ENCODE results near the gene TCF12.
A peak's percentile ranks its signal among the peaks of the same experiment; 100 is the strongest.

The TCF12 gene

GRCh38 chr15:57234156-57234555 lies 315.7 kb downstream of the TCF12 start:
- no peaks in the 10 kb centered on the region for H3K27me3 ChIP-seq (ENCODE audit: control insufficient read depth, insufficient read depth, low read length)
- no peaks in the 10 kb centered on the region for H3K9me3 ChIP-seq (ENCODE audit: control insufficient read depth, low read depth, low read length)
- H3K27ac ChIP-seq (ENCODE audit: low read length), result no peak overlapping the region
- peaks cover 33% of the 10 kb centered on the region for H3K36me3 ChIP-seq (ENCODE audit: control insufficient read depth, low read depth, low read length)
- H3K4me1 ChIP-seq (ENCODE audit: control insufficient read depth, low read depth, low read length), result peaks cover 32% of the 10 kb centered on the region
- no peak overlapping the region for H3K4me3 ChIP-seq (ENCODE audit: low read length)
- no peak overlapping the region for H3K9ac ChIP-seq (ENCODE audit: low read length)

GRCh38 chr15:57235186-57235585 lies 316.7 kb downstream of the TCF12 start:
- Histone ChIP-seq H3K4me3 (ENCODE audit: low read length) (no peak overlapping the region), H3K4me1 (ENCODE audit: control insufficient read depth, low read depth, low read length) (peaks cover 32% of the 10 kb centered on the region), H3K36me3 (ENCODE audit: control insufficient read depth, low read depth, low read length) (peaks cover 38% of the 10 kb centered on the region)

GRCh38 chr15:57235873-57236272 lies 317.4 kb downstream of the TCF12 start:
- Histone ChIP-seq H3K4me3 (ENCODE audit: low read length) (no peak overlapping the region), H3K9ac (ENCODE audit: low read length) (peak overlapping the region; percentile 29), H3K4me1 (ENCODE audit: control insufficient read depth, low read depth, low read length) (peaks cover 32% of the 10 kb centered on the region), H3K27me3 (ENCODE audit: control insufficient read depth, insufficient read depth, low read length) (no peaks in the 10 kb centered on the region), H3K36me3 (ENCODE audit: control insufficient read depth, low read depth, low read length) (peaks cover 40% of the 10 kb centered on the region), H3K9me3 (ENCODE audit: control insufficient read depth, low read depth, low read length) (no peaks in the 10 kb centered on the region), H3K27ac (ENCODE audit: low read length) (peak overlapping the region; percentile 75)

More at GRCh38 chr15:57235186-57235585, 316.7 kb downstream of the TCF12 start:
- Histone ChIP-seq H3K27ac (ENCODE audit: low read length) (peak overlapping the region; percentile 75), H3K9ac (ENCODE audit: low read length) (no peak overlapping the region), H3K9me3 (ENCODE audit: control insufficient read depth, low read depth, low read length) (no peaks in the 10 kb centered on the region), H3K27me3 (ENCODE audit: control insufficient read depth, insufficient read depth, low read length) (no peaks in the 10 kb centered on the region)

- Histone ChIP-seq H3K9ac (ENCODE audit: low read length) (no peak overlapping the region), H3K9me3 (ENCODE audit: control insufficient read depth, low read depth, low read length) (no peaks in the 10 kb centered on the region), H3K4me1 (ENCODE audit: control insufficient read depth, low read depth, low read length) (peaks cover 32% of the 10 kb centered on the region), H3K27ac (ENCODE audit: low read length) (peak overlapping the region; percentile 75), H3K27me3 (ENCODE audit: control insufficient read depth, insufficient read depth, low read length) (no peaks in the 10 kb centered on the region), H3K4me3 (ENCODE audit: low read length) (no peak overlapping the region), H3K36me3 (ENCODE audit: control insufficient read depth, low read depth, low read length) (peaks cover 40% of the 10 kb centered on the region)
Observed at GRCh38 chr15:57236561-57237300, 318.3 kb downstream of the TCF12 start.

GRCh38 chr15:57237301-57237642 lies 318.8 kb downstream of the TCF12 start:
- Histone ChIP-seq H3K27ac (ENCODE audit: low read length) (peak overlapping the region; percentile 75), H3K4me1 (ENCODE audit: control insufficient read depth, low read depth, low read length) (peaks cover 32% of the 10 kb centered on the region), H3K9ac (ENCODE audit: low read length) (no peak overlapping the region), H3K4me3 (ENCODE audit: low read length) (no peak overlapping the region), H3K9me3 (ENCODE audit: control insufficient read depth, low read depth, low read length) (no peaks in the 10 kb centered on the region), H3K36me3 (ENCODE audit: control insufficient read depth, low read depth, low read length) (peaks cover 38% of the 10 kb centered on the region), H3K27me3 (ENCODE audit: control insufficient read depth, insufficient read depth, low read length) (no peaks in the 10 kb centered on the region)

- peaks cover 32% of the 10 kb centered on the region for H3K4me1 ChIP-seq (ENCODE audit: control insufficient read depth, low read depth, low read length)
- H3K9me3 ChIP-seq (ENCODE audit: control insufficient read depth, low read depth, low read length), result no peaks in the 10 kb centered on the region
- H3K27me3 ChIP-seq (ENCODE audit: control insufficient read depth, insufficient read depth, low read length), result no peaks in the 10 kb centered on the region
- H3K36me3 ChIP-seq (ENCODE audit: control insufficient read depth, low read depth, low read length), result peaks cover 34% of the 10 kb centered on the region
- no peak overlapping the region for H3K4me3 ChIP-seq (ENCODE audit: low read length)
- no peak overlapping the region for H3K9ac ChIP-seq (ENCODE audit: low read length)
- H3K27ac ChIP-seq (ENCODE audit: low read length), result no peak overlapping the region
Observed at GRCh38 chr15:57237676-57238075, 319.2 kb downstream of the TCF12 start.

- Histone ChIP-seq H3K27ac (ENCODE audit: low read length) (no peak overlapping the region), H3K9ac (ENCODE audit: low read length) (no peak overlapping the region), H3K27me3 (ENCODE audit: control insufficient read depth, insufficient read depth, low read length) (no peaks in the 10 kb centered on the region), H3K36me3 (ENCODE audit: control insufficient read depth, low read depth, low read length) (peaks cover 36% of the 10 kb centered on the region), H3K4me3 (ENCODE audit: low read length) (no peak overlapping the region), H3K4me1 (ENCODE audit: control insufficient read depth, low read depth, low read length) (no peaks in the 10 kb centered on the region), H3K9me3 (ENCODE audit: control insufficient read depth, low read depth, low read length) (no peaks in the 10 kb centered on the region)
Observed at GRCh38 chr15:57245130-57245529, 326.7 kb downstream of the TCF12 start.

GRCh38 chr15:57245714-57246113 lies 327.3 kb downstream of the TCF12 start:
- Histone ChIP-seq H3K36me3 (ENCODE audit: control insufficient read depth, low read depth, low read length) (peaks cover 33% of the 10 kb centered on the region), H3K4me3 (ENCODE audit: low read length) (no peak overlapping the region), H3K9ac (ENCODE audit: low read length) (no peak overlapping the region), H3K27me3 (ENCODE audit: control insufficient read depth, insufficient read depth, low read length) (no peaks in the 10 kb centered on the region), H3K9me3 (ENCODE audit: control insufficient read depth, low read depth, low read length) (no peaks in the 10 kb centered on the region), H3K4me1 (ENCODE audit: control insufficient read depth, low read depth, low read length) (no peaks in the 10 kb centered on the region), H3K27ac (ENCODE audit: low read length) (no peak overlapping the region)

- Histone ChIP-seq H3K36me3 (ENCODE audit: control insufficient read depth, low read depth, low read length) (peaks cover 33% of the 10 kb centered on the region), H3K4me1 (ENCODE audit: control insufficient read depth, low read depth, low read length) (peaks cover 21% of the 10 kb centered on the region), H3K27ac (ENCODE audit: low read length) (no peak overlapping the region), H3K9ac (ENCODE audit: low read length) (no peak overlapping the region), H3K9me3 (ENCODE audit: control insufficient read depth, low read depth, low read length) (no peaks in the 10 kb centered on the region), H3K27me3 (ENCODE audit: control insufficient read depth, insufficient read depth, low read length) (no peaks in the 10 kb centered on the region), H3K4me3 (ENCODE audit: low read length) (no peak overlapping the region)
Observed at GRCh38 chr15:57248074-57248473, 329.6 kb downstream of the TCF12 start.

GRCh38 chr15:57251308-57251707 lies 332.9 kb downstream of the TCF12 start:
- Histone ChIP-seq H3K9ac (ENCODE audit: low read length) (no peak overlapping the region), H3K9me3 (ENCODE audit: control insufficient read depth, low read depth, low read length) (no peaks in the 10 kb centered on the region), H3K4me1 (ENCODE audit: control insufficient read depth, low read depth, low read length) (peaks cover 27% of the 10 kb centered on the region), H3K27ac (ENCODE audit: low read length) (no peak overlapping the region), H3K36me3 (ENCODE audit: control insufficient read depth, low read depth, low read length) (peaks cover 25% of the 10 kb centered on the region), H3K4me3 (ENCODE audit: low read length) (no peak overlapping the region), H3K27me3 (ENCODE audit: control insufficient read depth, insufficient read depth, low read length) (no peaks in the 10 kb centered on the region)

GRCh38 chr15:57251941-57252340 lies 333.5 kb downstream of the TCF12 start:
- peak overlapping the region; percentile 11 for H3K9ac ChIP-seq (ENCODE audit: low read length)
- H3K27me3 ChIP-seq (ENCODE audit: control insufficient read depth, insufficient read depth, low read length), result no peaks in the 10 kb centered on the region
- no peaks in the 10 kb centered on the region for H3K9me3 ChIP-seq (ENCODE audit: control insufficient read depth, low read depth, low read length)
- H3K4me3 ChIP-seq (ENCODE audit: low read length), result no peak overlapping the region
- H3K4me1 ChIP-seq (ENCODE audit: control insufficient read depth, low read depth, low read length), result peaks cover 27% of the 10 kb centered on the region
- no peak overlapping the region for H3K27ac ChIP-seq (ENCODE audit: low read length)
- H3K36me3 ChIP-seq (ENCODE audit: control insufficient read depth, low read depth, low read length), result peaks cover 21% of the 10 kb centered on the region

GRCh38 chr15:57253082-57253481 lies 334.6 kb downstream of the TCF12 start:
- Histone ChIP-seq H3K27me3 (ENCODE audit: control insufficient read depth, insufficient read depth, low read length) (no peaks in the 10 kb centered on the region), H3K27ac (ENCODE audit: low read length) (peak overlapping the region; percentile 19), H3K36me3 (ENCODE audit: control insufficient read depth, low read depth, low read length) (peaks cover 16% of the 10 kb centered on the region), H3K4me3 (ENCODE audit: low read length) (no peak overlapping the region), H3K9me3 (ENCODE audit: control insufficient read depth, low read depth, low read length) (no peaks in the 10 kb centered on the region), H3K9ac (ENCODE audit: low read length) (peak overlapping the region; percentile 11), H3K4me1 (ENCODE audit: control insufficient read depth, low read depth, low read length) (peaks cover 27% of the 10 kb centered on the region)

Data from iPS-18a (cell line).